Panc1 (cell line): ENCODE results near the gene KCNB1.

Experiments
- POLR2AphosphoS5 ChIP-seq: IDR thresholded peaks from 2 replicates; pipeline ENCODE4 v1.6.1; 2012; ENCODE audit warnings: mild to moderate bottlenecking, low read depth, low read length, moderate library complexity
- SIN3A ChIP-seq: IDR thresholded peaks from 2 replicates; pipeline ENCODE4 v1.6.1; 2012; ENCODE audit warnings: low read depth, mild to moderate bottlenecking, low read length, moderate library complexity, borderline replicate concordance; ENCODE audit not compliant: insufficient read depth
- TCF7L2 ChIP-seq: IDR thresholded peaks from 2 replicates; pipeline ENCODE4 v1.6.1; 2011; ENCODE audit warnings: mild to moderate bottlenecking, low read depth, low read length, inconsistent platforms
- TF ChIP-seq, protein P1 (sequence below): fragments of 450-650 bp; IDR thresholded peaks from 2 replicates; pipeline ENCODE4 v1.5.1; 2017; ENCODE audit warnings: mild to moderate bottlenecking
- TF ChIP-seq, protein P2 (sequence below), 2 experiments: IDR thresholded peaks; 2 replicates each; pipeline ENCODE4 v1.6.1; 2011 to 2012; ENCODE audit warnings: low read depth in 2 of 2, control low read depth in 1 of 2, low read length in 1 of 2, mild to moderate bottlenecking in 1 of 2, moderate library complexity in 1 of 2; ENCODE audit not compliant: insufficient read depth in 1 of 2

DNA sequence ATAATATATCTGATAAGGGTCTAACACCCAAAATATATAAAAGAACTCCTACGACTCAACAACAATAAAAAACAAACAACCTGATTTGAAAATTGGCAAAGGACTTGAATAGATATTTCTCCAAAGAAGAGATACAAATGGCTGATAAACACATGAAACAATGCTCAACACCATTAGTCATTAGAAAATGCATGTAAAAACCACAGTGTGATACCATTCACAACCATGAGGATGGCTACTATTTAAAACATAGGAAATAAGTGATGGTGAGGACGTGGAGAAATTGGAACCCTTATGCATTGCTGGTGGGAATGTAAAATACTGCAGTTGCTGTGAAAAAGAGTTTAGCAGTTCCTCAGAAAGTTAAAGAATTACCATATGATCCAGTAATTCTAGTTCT, 44.1 kb upstream of the KCNB1 start:
- TF ChIP-seq, protein P1, sequence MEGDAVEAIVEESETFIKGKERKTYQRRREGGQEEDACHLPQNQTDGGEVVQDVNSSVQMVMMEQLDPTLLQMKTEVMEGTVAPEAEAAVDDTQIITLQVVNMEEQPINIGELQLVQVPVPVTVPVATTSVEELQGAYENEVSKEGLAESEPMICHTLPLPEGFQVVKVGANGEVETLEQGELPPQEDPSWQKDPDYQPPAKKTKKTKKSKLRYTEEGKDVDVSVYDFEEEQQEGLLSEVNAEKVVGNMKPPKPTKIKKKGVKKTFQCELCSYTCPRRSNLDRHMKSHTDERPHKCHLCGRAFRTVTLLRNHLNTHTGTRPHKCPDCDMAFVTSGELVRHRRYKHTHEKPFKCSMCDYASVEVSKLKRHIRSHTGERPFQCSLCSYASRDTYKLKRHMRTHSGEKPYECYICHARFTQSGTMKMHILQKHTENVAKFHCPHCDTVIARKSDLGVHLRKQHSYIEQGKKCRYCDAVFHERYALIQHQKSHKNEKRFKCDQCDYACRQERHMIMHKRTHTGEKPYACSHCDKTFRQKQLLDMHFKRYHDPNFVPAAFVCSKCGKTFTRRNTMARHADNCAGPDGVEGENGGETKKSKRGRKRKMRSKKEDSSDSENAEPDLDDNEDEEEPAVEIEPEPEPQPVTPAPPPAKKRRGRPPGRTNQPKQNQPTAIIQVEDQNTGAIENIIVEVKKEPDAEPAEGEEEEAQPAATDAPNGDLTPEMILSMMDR, result no peak
- TF ChIP-seq POLR2AphosphoS5, result no peak
- TF ChIP-seq, protein P2, sequence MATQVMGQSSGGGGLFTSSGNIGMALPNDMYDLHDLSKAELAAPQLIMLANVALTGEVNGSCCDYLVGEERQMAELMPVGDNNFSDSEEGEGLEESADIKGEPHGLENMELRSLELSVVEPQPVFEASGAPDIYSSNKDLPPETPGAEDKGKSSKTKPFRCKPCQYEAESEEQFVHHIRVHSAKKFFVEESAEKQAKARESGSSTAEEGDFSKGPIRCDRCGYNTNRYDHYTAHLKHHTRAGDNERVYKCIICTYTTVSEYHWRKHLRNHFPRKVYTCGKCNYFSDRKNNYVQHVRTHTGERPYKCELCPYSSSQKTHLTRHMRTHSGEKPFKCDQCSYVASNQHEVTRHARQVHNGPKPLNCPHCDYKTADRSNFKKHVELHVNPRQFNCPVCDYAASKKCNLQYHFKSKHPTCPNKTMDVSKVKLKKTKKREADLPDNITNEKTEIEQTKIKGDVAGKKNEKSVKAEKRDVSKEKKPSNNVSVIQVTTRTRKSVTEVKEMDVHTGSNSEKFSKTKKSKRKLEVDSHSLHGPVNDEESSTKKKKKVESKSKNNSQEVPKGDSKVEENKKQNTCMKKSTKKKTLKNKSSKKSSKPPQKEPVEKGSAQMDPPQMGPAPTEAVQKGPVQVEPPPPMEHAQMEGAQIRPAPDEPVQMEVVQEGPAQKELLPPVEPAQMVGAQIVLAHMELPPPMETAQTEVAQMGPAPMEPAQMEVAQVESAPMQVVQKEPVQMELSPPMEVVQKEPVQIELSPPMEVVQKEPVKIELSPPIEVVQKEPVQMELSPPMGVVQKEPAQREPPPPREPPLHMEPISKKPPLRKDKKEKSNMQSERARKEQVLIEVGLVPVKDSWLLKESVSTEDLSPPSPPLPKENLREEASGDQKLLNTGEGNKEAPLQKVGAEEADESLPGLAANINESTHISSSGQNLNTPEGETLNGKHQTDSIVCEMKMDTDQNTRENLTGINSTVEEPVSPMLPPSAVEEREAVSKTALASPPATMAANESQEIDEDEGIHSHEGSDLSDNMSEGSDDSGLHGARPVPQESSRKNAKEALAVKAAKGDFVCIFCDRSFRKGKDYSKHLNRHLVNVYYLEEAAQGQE (IDR thresholded peaks at IDR 0.05; ENCODE audit: insufficient read depth in 1 of 2, low read depth in 2 of 2, low read length in 1 of 2), result no peak
- no peak for TF ChIP-seq SIN3A
- no peak for TF ChIP-seq TCF7L2
